Measurements from ENCODE around the gene C1QTNF12.

The C1QTNF12 gene

DNA sequence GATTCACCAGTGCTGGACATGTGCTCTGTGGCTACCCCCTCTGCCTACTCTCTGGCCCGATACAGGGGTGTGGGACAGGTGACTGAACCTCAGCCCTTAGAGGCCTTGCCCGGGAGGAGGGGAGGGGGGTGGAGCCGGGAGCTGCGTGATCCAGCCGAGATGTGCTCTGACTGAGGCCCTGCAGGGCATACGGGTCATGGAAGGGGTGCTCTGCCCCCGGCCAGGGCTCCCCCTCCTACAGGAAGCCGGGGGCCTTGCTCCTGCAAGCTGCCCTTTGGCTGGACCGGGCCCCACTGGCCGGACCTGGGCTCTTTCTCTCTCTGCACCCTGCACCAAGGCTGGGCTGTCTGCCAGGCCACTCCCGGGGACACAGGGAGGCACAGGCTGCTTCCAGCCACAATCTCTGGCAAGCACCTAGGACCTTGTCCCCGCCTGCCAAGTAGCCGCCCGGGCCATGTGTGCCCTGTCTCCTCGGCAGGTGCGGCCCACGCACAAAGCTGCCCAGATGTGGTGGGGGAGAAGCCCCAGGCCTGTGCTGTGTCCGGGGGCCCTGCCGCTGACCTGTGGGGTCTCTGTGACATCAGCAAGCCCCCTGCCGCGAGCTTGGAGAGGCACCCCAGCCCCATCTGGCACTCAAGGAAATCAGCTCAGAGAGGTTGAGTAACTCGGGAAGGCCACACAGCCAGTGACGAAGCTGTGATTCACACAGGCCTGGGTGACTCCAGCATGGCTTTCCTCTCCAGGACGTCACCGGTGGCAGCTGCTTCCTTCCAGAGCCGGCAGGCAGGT lies 35.2 kb upstream of the C1QTNF12 start:
- DNase-seq (ENCODE audit: low spot score), result peak; percentile 76

DNA sequence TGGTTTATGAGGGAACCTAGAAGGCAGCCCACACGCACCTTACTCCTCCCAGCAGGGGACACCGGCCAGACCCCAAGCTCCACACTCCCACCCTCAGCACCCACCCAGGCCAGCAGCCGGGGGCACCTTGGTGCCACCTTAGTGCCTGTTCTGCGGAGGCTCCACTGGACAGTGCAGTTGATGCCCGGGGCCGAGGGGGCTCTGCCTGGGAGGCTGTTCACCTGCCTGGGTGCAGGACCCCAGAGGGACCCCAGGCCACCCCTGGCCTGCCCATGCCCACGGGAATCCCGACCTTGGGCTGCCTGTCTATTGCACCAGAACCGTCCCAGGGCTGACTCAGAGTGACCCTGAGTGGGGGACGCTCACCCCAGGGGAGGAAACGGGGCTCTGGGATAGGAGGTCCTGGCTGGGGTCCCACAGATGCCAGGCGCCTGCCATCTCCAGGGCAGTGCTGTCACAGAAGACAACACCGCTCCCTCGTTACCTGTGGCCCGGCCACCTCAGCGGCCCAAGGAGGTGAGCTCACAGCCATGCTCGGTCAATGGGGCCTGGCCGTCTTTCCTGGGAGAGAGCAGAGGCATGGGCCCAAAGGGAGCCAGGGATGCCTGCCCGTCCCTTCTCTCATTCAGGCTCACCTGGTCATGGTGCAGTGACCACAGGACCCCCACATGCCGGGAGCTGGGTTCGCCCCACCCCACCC lies 34.4 kb upstream of the C1QTNF12 start:
- no peak for DNase-seq (ENCODE audit: low spot score)

DNA sequence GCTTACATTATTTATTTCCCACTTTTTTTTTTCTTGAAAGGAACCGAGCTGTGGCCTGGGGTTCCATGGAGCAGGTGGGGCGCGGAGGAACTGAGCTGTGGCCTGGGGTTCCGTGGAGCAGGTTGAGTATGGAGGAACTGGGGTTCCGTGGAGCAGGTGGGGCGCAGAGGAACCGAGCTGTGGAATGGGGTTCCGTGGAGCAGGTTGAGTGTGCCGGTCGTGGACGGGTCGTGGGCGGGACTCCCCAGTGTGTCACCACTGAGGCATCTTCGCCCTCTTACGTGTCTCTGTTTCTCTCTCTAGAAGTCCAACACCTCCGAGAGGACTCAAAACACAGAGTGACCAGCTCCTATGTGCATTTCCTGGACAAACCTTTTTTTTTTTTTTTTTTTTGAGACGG lies 32.5 kb upstream of the C1QTNF12 start:
- no peak for DNase-seq (ENCODE audit: low spot score)

DNA sequence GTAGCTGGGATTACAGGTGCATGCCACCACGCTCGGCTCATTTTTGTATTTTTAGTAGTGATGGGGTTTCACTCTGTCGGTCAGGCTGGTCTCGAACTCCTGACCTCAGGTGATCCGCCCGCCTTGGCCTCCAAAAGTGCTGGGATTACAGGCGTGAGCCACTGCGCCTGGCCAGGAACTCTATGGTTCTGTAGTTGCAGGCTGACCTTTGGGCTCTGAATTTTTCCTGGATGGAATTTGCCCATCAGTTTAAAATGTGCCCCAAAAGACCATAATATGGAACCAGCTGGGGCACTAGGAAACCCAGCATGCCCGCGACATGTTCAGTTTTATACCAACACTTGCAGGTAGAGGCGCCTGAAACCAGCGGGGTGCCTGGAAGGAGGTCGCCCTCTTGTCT lies 32.1 kb upstream of the C1QTNF12 start:
- no peak for DNase-seq (ENCODE audit: low spot score)

DNA sequence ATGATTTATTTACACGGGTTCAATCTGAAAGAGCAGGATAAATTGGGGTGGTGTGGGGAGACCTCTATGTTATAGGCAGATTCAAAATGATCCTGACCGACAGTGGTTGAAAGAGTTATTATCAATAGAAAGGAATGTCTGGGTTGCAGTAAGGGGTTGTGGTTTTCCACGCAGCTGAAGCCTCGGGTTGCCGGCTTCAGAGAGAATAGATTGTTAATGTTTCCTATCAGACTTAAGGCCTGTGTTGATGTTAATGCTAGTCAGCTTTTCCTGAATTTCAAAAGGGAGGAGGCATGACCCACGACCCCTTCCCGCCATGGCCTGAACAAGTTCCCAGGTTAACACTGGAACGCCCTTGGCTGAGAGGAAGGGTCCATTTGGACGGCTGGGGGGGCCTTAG lies 29.3 kb upstream of the C1QTNF12 start:
- DNase-seq (ENCODE audit: low spot score), result no peak

DNA sequence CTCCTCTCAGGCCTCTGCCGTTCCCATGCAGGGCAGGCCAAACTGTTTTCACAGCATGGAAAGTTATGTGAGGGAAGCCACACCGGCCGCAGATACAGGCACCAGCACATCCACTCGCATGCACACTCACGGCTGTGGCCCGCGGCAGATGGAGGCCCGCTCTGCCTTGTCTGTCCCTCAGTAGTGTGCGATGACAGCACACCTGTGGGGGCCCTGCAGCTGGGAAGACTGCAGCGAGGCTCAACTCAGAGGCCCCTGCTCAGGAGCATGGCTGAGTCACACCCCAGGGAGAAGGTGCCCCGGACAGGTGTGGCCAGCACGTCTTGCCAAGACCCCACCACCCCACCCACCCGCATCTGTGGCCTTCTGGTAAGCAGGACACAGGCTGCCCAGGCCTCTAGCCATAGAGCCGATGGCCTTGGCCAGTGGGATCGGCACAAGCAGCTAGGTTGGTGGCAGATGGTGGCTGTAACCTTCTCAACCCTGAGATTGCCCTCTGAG lies 28.5 kb upstream of the C1QTNF12 start:
- DNase-seq (ENCODE audit: low spot score), result no peak

DNA sequence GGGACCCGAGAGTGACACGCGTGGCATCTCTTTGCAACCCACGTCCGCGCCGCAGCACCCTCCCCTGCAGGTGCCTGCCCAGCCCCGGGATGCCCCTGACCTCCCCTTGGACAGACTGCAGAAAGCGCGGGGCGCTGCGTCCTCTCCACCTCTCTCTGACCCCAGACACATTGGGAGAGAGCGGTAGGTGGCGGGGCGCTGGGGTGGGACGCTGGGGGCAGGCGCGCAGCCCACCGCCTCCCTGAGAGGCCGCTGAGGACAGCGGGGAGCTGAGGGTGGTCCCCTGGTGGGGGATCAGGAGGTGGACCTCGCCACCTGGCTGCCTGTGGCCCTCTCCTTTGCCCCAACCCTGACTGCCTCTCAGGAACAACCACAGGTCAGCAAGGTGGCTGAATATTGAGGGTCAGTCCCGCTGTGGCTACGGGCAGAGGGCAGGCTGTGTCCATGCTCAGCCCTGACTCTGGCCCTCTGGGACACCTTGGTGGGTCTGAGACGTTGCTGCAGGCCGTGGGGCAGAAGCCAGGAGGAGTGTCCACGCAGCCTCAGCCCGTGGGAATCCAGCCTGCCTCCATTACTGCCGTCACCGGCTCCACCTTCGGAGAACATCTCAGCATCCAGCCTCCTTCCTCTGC lies 27.9 kb upstream of the C1QTNF12 start:
- DNase-seq (ENCODE audit: low spot score), result no peak

DNA sequence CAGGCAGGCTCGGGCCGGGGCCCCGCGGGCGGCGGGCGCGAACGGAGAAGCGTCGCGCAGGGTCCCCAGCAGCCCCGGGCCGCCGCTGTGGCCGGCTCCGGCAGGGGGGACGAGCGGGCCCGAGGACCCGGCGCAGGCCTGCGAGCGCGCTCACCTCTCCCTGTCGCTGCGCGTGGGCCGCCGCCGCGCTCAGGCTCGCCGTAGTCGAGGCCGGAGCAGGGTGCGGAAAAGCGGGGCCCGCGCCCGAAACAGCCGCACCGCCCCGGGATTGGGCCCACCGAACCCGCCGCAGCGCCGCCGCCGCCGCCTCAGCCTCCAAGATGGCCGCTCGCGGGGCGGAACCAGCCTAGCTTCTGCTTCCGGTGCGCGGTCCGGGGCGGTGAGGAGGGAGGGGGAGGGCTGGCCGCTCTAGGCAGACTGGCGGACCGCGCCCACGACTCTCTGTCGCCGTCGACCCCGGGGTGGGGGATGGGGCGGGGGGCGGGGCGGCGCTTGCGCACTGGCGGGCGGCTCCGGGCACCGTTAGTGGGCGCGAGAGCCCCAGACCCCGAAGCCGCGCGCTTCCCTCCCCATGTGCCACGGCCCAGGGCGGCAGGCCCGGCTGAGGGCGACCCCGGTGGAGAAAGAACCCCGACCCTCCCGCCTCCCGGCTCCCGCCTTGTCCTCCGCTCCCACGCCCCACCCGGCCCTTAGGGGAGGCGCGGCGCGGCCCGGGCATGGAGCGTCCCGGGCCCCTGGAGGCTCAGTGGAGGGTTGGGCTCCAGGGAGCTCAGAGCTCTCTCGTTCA lies 27.2 kb upstream of the C1QTNF12 start, which contains the start of gene UBE2J2:
Gene UBE2J2, minus strand, starts transcription at position 343 of the 787 bp plus-strand sequence. CDS start 5,862 bp downstream, outside the sequence.
- peak; percentile 99 for DNase-seq (ENCODE audit: low spot score)

DNA sequence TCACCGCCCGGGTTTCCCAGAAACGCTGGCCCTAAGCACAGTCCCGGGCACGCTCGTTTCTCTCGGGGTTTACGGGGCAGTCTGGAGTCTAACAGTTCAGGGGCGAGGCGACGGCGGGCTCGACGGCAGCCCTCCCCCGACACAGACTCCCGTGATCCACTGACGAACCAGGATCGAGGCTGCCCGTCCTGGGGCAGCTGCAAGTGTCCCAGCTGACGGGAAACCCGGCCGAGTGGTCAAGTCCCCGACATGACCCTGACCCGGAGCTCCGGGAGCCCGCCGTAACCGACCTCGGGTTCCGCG lies 26.6 kb upstream of the C1QTNF12 start:
- DNase-seq (ENCODE audit: low spot score), result no peak

DNA sequence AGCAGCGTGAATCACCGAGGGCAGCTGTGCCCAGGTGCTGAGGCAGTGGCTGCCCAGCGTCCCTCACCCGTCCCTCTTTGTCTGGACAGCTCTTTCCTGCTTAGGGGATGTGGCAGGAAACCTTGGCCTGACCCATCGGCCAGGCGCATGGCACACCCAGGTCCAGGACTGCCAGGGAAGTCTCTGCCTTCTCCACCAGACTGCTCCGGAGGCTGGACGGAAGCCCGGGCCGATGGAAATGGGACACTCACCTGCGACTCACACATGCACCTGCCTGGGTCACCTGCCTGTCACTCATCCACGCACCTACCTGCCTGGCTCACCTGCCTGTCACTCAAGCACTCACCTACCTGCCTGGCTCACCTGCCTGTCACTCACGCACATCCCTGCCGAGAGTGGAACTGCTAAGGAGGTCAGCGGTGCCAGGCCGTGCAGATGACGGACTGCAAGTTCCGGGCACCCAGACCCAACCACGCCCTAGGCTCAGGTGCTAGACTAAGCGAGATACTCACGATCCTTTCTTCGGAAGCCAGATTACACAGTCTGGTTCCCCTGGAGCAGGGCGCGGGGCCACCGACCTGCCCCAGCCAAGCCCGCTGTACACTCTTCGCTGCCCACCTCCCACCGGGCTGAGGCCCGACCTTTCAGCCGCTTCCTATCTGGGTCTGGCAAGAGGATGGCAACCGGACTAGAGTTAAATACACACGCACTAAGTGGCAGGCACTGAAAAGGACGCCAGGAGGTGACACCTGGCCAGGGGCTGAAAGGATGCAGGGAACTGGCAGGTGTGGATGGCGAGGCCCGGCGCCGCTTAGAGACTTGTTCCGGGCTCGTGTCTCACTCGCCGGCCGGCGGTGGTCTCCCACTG lies 26.1 kb upstream of the C1QTNF12 start:
- DNase-seq (ENCODE audit: low spot score), result no peak

DNA sequence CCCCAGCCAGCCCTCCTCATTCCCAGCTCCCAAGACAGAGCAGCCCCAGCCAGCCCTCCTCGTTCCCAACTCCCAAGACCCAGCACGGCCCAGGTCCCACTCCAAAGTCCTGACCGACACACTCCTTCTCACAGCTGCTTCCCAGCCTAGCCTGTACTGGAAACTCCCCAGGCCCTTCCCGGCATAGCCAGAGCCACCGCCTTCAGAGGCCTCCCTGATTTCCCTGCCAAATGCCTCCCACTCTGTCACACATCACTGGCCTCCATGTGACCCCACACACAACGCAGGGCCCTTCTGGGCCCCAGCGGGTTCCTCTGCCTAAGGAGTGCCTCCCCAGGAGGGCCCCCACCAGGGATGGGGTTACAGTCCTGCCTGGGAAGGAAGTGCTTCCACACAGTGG lies 24.3 kb upstream of the C1QTNF12 start:
- peak; percentile 57 for DNase-seq (ENCODE audit: low spot score)

DNA sequence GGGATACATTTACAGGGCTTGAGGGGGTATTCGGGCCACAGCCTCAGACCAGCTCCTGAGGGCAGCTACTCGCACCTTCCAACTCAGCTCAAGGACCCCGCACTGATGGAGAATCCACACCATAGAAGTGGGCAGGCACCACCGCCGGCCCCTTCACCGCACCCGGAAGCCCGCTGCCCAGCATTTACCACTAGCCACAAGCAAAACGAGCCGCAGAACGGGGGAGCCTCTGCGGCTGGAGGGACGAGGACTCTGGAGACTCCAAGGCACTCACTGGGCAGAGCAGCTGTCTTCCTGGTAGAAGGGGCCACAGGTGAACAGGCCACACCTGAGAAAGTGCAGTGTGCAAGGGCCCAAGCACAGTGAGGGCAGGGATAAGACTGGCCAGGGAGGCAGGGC lies 21.8 kb upstream of the C1QTNF12 start:
- no peak for DNase-seq (ENCODE audit: low spot score)

DNA sequence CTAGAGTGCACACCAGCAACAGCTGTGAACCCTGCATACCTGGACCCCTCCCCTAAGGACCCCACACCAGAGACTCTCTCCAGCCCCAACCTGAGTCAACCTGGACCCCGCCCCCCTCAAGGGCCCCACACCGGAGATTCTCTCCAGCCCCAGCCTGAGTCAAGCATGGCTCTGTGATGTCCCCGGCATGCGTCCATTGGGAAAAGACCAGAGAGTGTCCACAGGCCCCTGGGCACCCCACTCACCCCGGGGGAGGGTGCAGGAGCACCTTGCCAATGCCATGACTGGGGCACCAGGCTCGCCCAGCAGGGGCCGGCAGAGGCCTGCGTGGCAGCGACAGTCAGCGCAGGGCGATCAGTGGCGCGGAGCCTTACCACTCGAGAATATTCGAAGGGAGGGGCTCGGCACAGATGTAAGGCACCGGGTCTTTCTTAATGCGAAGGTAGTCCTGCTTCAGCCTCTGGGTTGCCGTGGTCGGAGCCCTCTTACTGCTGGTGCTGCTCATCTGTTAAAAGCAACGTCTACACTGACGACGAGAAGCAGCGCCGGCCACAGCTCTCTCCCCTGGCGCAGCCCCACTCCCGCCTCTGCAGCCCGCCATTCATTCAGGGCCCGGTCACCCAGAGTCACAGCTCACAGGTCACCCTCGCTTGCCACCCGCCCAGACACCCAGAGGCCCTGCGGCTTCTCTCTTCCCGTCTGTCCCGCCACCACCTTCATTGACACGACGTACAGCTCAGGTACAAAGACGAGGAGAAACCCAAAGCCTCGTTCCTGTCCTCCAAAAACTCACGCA lies 21.2 kb upstream of the C1QTNF12 start:
- DNase-seq (ENCODE audit: low spot score), result no peak

DNA sequence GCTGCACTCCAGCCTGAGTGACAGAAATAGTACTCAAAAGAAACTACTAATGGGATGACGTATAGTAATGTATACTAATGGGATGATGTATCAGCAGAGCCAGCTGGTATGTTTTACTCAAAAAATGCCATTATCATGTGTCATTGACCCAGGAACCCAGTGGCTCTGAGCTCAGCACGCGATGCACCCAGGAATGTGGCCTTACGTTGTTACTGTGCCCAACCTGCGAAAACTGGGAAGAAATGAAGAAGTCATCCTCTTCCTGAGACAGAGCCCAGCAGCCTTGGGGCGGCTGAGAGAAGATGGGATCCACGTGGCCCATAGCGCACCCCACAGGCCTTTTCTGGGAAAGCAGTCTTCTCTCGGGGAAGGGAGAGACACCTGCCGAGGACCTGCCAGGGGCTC lies 18.3 kb upstream of the C1QTNF12 start:
- DNase-seq (ENCODE audit: low spot score), result peak; percentile 92

DNA sequence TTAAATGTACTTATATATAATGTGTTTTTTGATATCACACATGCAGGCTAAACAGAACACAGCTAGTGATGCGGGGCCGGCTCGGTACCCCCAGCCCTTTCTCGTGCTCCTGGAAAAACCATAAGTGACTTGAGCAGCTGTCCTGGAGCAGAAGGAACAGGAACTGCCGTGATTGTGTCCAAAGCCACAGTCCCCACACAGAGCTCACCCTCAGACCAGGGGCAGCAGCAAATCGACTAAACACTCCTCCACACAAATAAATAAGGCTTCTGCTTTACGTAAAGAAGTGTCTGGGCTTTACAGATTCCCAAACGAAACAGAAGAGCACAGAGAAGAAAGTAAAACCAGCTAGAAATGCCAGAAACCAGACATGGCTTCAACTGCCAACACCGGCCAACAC lies 17.5 kb upstream of the C1QTNF12 start:
- no peak for DNase-seq (ENCODE audit: low spot score)

DNA sequence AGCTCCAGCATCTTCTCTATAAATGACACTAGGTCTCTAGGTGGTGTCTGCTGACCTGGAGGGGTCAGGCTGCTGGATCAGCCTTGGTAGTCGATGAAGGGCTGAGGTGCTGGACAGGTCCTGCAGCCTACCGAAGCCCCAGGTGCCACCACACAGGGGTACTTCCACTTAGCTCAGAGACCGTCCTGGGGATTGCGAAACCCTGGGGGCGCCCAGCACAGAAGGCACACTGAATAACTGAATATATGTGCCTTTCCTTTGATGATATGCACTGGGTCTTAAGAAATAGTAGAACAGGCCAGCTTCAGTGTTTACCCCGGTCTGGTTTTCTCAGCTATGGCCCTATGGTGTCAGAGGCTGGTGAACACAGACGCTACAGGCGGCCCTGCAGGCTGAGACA lies 16.2 kb upstream of the C1QTNF12 start:
- no peak for DNase-seq (ENCODE audit: low spot score)

DNA sequence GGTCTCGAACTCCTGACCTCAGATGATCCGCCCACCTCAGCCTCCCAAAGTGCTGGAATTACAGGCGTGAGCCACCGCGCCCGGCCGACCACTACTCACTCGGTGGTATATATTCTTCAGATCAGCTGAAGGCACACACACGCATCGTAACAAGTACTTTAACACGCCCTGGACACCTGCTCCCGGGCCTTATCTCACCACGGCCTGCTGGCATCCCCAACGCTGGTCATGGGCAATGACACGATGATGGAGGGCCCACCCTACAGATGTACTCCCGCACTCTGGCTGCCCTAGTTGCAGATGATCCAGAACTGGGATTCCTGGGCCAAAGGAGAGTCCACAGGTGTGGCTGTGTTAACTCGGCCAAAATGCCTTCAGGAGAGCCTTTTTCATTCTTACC lies 15.5 kb upstream of the C1QTNF12 start:
- no peak for DNase-seq (ENCODE audit: low spot score)

DNA sequence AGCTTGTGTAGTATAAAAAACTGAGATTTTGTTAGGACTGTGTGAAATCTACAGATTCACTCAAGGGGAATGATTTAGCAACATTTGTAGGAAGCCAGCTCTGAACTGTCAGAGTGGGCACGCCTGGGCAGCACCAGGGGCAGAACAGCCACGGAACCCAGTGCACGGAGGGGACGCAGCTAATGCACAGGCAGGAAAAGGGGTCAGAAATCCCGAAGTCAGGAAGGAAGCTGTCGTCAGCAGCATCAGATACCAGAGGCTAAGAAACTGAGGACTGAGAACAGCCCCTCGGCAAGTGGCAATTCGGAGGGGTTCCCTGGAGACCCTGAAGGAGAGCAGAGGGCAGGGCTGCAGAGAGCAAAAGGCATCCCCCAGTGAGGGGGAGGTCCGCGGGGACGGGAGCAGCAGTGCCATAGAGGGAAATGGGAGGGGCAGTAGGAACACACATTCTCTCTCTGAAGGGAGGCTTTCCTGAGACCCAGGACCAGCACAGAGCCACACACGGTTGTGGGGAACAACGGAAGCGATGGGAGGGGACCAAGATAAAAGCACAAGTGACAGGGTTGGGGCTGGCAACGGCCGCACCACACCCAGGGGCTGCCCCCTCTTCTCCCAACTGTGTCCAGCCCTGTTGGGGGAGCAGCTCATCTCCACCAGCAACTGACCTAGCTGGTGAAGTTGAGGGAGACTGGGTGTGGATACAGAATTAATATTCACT lies 14.5 kb upstream of the C1QTNF12 start:
- no peak for DNase-seq (ENCODE audit: low spot score)

DNA sequence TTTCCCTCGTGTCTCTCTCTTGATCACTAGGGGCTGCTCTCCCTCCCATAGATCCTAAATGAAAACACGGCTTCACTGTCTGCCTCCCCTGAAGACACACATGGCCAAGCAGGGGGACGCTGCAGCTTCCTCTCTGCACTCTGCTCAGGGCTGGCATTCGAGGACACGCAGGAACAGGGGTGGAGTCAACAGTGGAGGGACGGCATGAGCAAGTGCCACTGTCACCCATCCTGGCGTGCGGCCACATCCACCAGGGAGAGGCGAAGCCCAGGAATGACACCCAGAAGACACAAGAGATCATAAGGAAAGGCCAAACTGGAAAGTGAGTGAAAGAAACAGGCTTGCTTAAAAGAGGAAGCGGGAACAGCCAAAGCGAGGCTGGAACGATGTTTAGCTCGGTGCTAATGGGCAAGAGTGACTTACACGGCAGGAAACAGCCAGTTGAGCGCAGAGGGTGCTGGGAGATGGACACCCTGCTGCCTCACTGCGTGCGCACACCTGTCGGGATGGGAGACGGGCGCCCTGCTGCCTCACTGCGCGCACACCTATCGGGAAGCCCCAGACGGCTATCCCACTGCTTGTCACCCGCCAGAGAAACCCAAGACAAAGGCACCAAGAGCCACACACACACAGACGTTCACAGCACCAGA lies 13.6 kb upstream of the C1QTNF12 start:
- no peak for DNase-seq (ENCODE audit: low spot score)
